NCI-H2107 treated with DMSO at 0.1 percent for 48 hours (cell line): ENCODE results near the gene RMC1.
"Not testable (repeated sequence)": the region's sequence is repeated elsewhere in the genome, so short reads cannot be mapped to it uniquely, and the experiment has no call there.

Experiments used
- DNase-seq: peaks from one replicate; lab custom pipeline; 2025; ENCODE audit not compliant: unreplicated experiment; lab: John Stamatoyannopoulos, UW

RMC1 gene

GRCh38 chr18:23556145-23556780 is 53.0 kb downstream of the RMC1 start:
- DNase-seq = no peak

- not testable (repeated sequence) for DNase-seq
Measured at GRCh38 chr18:23557511-23557910, 54.2 kb downstream of the RMC1 start.

- no peak for DNase-seq
Measured at GRCh38 chr18:23560186-23560585, 56.9 kb downstream of the RMC1 start.

GRCh38 chr18:23563377-23564043 is 60.2 kb downstream of the RMC1 start:
- no peak for DNase-seq

- no peak for DNase-seq
Measured at GRCh38 chr18:23565916-23566547, 62.7 kb downstream of the RMC1 start.

- no peak for DNase-seq
Measured at GRCh38 chr18:23567671-23568070, 64.4 kb downstream of the RMC1 start.

GRCh38 chr18:23568281-23569138 is 65.2 kb downstream of the RMC1 start:
- DNase-seq = no peak

- no peak for DNase-seq
Measured at GRCh38 chr18:23569299-23570063, 66.2 kb downstream of the RMC1 start.

- no peak for DNase-seq
Measured at GRCh38 chr18:23570912-23571504, 67.7 kb downstream of the RMC1 start.

GRCh38 chr18:23572012-23572411 is 68.7 kb downstream of the RMC1 start:
- DNase-seq = no peak

GRCh38 chr18:23572570-23572969 is 69.3 kb downstream of the RMC1 start:
- DNase-seq = no peak

- DNase-seq = no peak
Measured at GRCh38 chr18:23573020-23573419, 69.7 kb downstream of the RMC1 start.

GRCh38 chr18:23573626-23574431 is 70.5 kb downstream of the RMC1 start:
- no peak for DNase-seq

GRCh38 chr18:23574611-23575308 is 71.4 kb downstream of the RMC1 start:
- no peak for DNase-seq

GRCh38 chr18:23575309-23575651 is 72.0 kb downstream of the RMC1 start:
- DNase-seq = no peak

GRCh38 chr18:23577521-23577920 is 74.2 kb downstream of the RMC1 start:
- not testable (repeated sequence) for DNase-seq

- no peak for DNase-seq
Measured at GRCh38 chr18:23578067-23578701, 74.9 kb downstream of the RMC1 start.

- DNase-seq = no peak
Measured at GRCh38 chr18:23578891-23579653, 75.8 kb downstream of the RMC1 start.
